Astrocyte (in vitro differentiated cells and primary cell): ENCODE results near the gene PHETA2. TPM values are rescaled to one million over a fixed set of nuclear protein-coding genes. Genes with fewer than 3 reads are reported as not detected.

Experiments
- DNase-seq: peaks from one replicate; pipeline ENCODE4 v3.0.0-alpha.2; 2010; ENCODE audit warnings: low read depth
- FAIRE-seq: peaks from 2 replicates; lab custom pipeline; 2011; peaks lifted over from hg19 to GRCh38; lab: Jason Lieb, UNC
- H2AFZ ChIP-seq: 2 replicates; pipeline ENCODE4 v1.6.0; 2012; ENCODE audit warnings: low read depth, low read length, inconsistent platforms
- H3K27ac ChIP-seq: 2 replicates; pipeline ENCODE4 v1.5.1; 2011; ENCODE audit warnings: low read depth, low read length, inconsistent platforms
- H3K27me3 ChIP-seq: 2 replicates; pipeline ENCODE4 v1.6.0; 2011; ENCODE audit warnings: low read length, inconsistent platforms; ENCODE audit not compliant: insufficient read depth
- H3K36me3 ChIP-seq: 2 replicates; pipeline ENCODE4 v1.5.1; 2011; ENCODE audit warnings: low read length, inconsistent platforms; ENCODE audit not compliant: insufficient read depth
- H3K4me1 ChIP-seq: 2 replicates; pipeline ENCODE4 v1.5.1; 2011; ENCODE audit warnings: low read length, inconsistent platforms; ENCODE audit not compliant: insufficient read depth
- H3K4me2 ChIP-seq: 2 replicates; pipeline ENCODE4 v1.6.0; 2012; ENCODE audit warnings: low read length, inconsistent platforms
- H3K4me3 ChIP-seq: 2 replicates; pipeline ENCODE4 v1.5.1; 2011; ENCODE audit warnings: low read depth, mild to moderate bottlenecking, low read length, inconsistent platforms; ENCODE audit not compliant: insufficient read depth
- H3K79me2 ChIP-seq: 2 replicates; pipeline ENCODE4 v1.6.0; 2012; ENCODE audit warnings: mild to moderate bottlenecking, low read length, inconsistent platforms; ENCODE audit not compliant: insufficient read depth
- H3K9ac ChIP-seq: 2 replicates; pipeline ENCODE4 v1.6.0; 2012; ENCODE audit warnings: mild to moderate bottlenecking, low read length, inconsistent platforms
- H3K9me3 ChIP-seq: 2 replicates; pipeline ENCODE4 v1.5.1; 2012; ENCODE audit warnings: low read depth, mild to moderate bottlenecking, low read length, inconsistent platforms; ENCODE audit not compliant: insufficient read depth
- H4K20me1 ChIP-seq: 2 replicates; pipeline ENCODE4 v1.6.0; 2012; ENCODE audit warnings: low read length, inconsistent platforms; ENCODE audit not compliant: insufficient read depth
- H3K27ac Mint-ChIP-seq: one replicate; pipeline ENCODE4 v1.8.0; 2021; ENCODE audit warnings: mild to moderate bottlenecking, mixed read lengths; ENCODE audit not compliant: unreplicated experiment
- H3K27me3 Mint-ChIP-seq: one replicate; pipeline ENCODE4 v1.8.0; 2021; ENCODE audit warnings: low read depth, mixed read lengths; ENCODE audit not compliant: unreplicated experiment
- H3K36me3 Mint-ChIP-seq: one replicate; pipeline ENCODE4 v1.8.0; 2021; ENCODE audit warnings: low read depth, mixed read lengths; ENCODE audit not compliant: unreplicated experiment
- H3K4me1 Mint-ChIP-seq: one replicate; pipeline ENCODE4 v1.8.0; 2021; ENCODE audit warnings: low read depth, mixed read lengths; ENCODE audit not compliant: unreplicated experiment
- H3K4me3 Mint-ChIP-seq: one replicate; pipeline ENCODE4 v1.8.0; 2021; ENCODE audit warnings: mild to moderate bottlenecking, moderate library complexity, mixed read lengths; ENCODE audit not compliant: unreplicated experiment
- H3K9me3 Mint-ChIP-seq: one replicate; pipeline ENCODE4 v1.8.0; 2021; ENCODE audit warnings: mild to moderate bottlenecking, mixed read lengths; ENCODE audit not compliant: unreplicated experiment
- EZH2 ChIP-seq: IDR thresholded peaks from 2 replicates; pipeline ENCODE4 v1.6.1; 2012; ENCODE audit warnings: mild to moderate bottlenecking, low read length, inconsistent platforms; ENCODE audit not compliant: insufficient read depth
- total RNA-seq: library from RNA; stranded (reverse); gene quantifications from 2 replicates; pipeline ENCODE4 v1.2.1, GENCODE V29; 2021
- TF ChIP-seq, protein P1 (sequence below): IDR thresholded peaks from 2 replicates; pipeline ENCODE4 v1.5.1; 2011; ENCODE audit warnings: low read depth, mild to moderate bottlenecking, inconsistent platforms, low read length, moderate library complexity; ENCODE audit not compliant: insufficient read depth

PHETA2 gene
- total RNA-seq, 1 donor from 2014 or later = 0.18 TPM

GRCh38 chr22:42056757-42057511 lies 17.1 kb upstream of the PHETA2 start:
- peaks cover 1% of the 10 kb centered on the region for H3K27me3 Mint-ChIP-seq
- H3K36me3 Mint-ChIP-seq = peaks cover 25% of the 10 kb centered on the region
- peaks cover 14% of the 10 kb centered on the region for H3K9me3 Mint-ChIP-seq
- DNase-seq (no peak), FAIRE-seq (peak; percentile 54)
- TF ChIP-seq, protein P1, sequence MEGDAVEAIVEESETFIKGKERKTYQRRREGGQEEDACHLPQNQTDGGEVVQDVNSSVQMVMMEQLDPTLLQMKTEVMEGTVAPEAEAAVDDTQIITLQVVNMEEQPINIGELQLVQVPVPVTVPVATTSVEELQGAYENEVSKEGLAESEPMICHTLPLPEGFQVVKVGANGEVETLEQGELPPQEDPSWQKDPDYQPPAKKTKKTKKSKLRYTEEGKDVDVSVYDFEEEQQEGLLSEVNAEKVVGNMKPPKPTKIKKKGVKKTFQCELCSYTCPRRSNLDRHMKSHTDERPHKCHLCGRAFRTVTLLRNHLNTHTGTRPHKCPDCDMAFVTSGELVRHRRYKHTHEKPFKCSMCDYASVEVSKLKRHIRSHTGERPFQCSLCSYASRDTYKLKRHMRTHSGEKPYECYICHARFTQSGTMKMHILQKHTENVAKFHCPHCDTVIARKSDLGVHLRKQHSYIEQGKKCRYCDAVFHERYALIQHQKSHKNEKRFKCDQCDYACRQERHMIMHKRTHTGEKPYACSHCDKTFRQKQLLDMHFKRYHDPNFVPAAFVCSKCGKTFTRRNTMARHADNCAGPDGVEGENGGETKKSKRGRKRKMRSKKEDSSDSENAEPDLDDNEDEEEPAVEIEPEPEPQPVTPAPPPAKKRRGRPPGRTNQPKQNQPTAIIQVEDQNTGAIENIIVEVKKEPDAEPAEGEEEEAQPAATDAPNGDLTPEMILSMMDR = no peak
- no peak for TF ChIP-seq EZH2
- no peaks in the 10 kb centered on the region for H3K4me1 Mint-ChIP-seq
- Histone ChIP-seq H2AFZ (no peak overlapping the region), H3K36me3 (peaks cover 5% of the 10 kb centered on the region), H3K9me3 (no peaks in the 10 kb centered on the region), H3K27ac (no peak overlapping the region), H3K27me3 (no peaks in the 10 kb centered on the region), H4K20me1 (no peaks in the 10 kb centered on the region), H3K4me1 (no peaks in the 10 kb centered on the region), H3K79me2 (no peaks in the 10 kb centered on the region), H3K4me2 (no peak overlapping the region), H3K4me3 (no peak overlapping the region), H3K9ac (no peak overlapping the region)
- H3K4me3 Mint-ChIP-seq = no peak overlapping the region
- H3K27ac Mint-ChIP-seq = no peak overlapping the region

DNA sequence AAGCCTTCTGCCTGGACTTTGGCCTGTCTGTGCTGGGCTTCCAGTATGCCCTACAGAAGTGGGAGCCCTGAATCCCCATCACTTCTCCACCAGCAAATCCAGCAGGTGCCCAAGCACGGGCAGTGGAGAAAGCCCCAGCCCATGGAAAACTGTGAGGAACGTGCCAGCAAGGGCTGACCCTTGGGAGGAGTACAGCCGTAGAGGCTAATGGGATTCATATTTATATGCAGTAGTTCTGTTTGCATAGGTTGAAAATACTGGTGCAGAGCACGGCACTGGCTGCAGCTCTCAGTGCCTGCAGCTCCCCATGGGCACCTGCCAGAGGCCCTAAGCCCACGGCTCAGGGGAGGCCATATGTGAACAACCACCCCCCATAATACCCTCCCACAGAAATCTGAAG lies 13.6 kb upstream of the PHETA2 start:
- FAIRE-seq (no peak), DNase-seq (no peak)
- no peak overlapping the region for H3K27ac Mint-ChIP-seq

More for the DNA sequence above, 13.6 kb upstream of the PHETA2 start:
- H3K36me3 Mint-ChIP-seq = peaks cover 25% of the 10 kb centered on the region
- no peak overlapping the region for H3K9ac ChIP-seq
- H3K79me2 ChIP-seq = no peaks in the 10 kb centered on the region
- no peaks in the 10 kb centered on the region for H3K4me1 Mint-ChIP-seq
- H3K4me3 Mint-ChIP-seq = no peak overlapping the region
- no peaks in the 10 kb centered on the region for H3K4me1 ChIP-seq
- no peaks in the 10 kb centered on the region for H3K27me3 ChIP-seq
- H3K4me2 ChIP-seq = no peak overlapping the region
- peaks cover 14% of the 10 kb centered on the region for H3K9me3 Mint-ChIP-seq
- no peaks in the 10 kb centered on the region for H3K27me3 Mint-ChIP-seq
- H2AFZ ChIP-seq = no peak overlapping the region
- no peak overlapping the region for H3K27ac ChIP-seq
- no peak overlapping the region for H3K4me3 ChIP-seq
- peaks cover 5% of the 10 kb centered on the region for H3K36me3 ChIP-seq
- H3K9me3 ChIP-seq = no peaks in the 10 kb centered on the region
- no peak for TF ChIP-seq EZH2
- TF ChIP-seq, protein P1 = no peak
- no peaks in the 10 kb centered on the region for H4K20me1 ChIP-seq
